Measurements from ENCODE around the gene BTG4.

BTG4 gene

DNA sequence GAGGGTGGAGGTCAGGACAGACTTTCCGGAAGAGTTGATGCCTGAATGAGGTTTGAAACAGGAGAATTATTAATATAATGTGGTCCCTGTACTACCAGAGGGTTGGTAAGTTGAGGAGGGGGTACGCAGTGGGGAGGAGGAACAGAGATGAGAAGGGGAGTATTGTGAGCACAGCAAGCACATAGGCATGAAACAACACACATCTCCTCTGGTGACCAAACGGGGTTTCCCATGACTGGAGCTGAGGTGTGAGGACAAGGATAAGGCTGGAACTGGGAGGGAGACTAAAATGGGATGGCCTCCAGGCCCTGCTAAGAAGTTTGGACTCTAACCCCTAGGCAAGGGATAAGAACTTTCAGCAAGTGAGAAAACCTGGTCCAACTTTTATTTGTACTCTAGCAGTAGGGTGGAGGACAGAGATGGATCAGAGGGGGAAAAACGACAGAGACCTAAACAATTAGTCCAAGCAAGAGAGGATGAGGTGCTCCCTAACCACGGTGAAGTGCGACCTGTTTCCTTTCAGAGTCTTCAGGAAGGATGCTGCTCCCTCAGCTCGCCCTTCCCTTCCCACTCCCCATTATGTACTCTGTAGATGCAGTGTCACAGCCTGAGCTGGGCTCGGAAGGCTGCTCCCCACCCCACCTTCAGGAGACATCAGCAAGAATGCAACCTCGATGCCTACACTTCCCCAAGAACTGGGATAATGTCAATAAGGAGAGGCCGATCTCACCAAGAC is 59.2 kb downstream of the BTG4 start:
- DNase-seq, result no peak

DNA sequence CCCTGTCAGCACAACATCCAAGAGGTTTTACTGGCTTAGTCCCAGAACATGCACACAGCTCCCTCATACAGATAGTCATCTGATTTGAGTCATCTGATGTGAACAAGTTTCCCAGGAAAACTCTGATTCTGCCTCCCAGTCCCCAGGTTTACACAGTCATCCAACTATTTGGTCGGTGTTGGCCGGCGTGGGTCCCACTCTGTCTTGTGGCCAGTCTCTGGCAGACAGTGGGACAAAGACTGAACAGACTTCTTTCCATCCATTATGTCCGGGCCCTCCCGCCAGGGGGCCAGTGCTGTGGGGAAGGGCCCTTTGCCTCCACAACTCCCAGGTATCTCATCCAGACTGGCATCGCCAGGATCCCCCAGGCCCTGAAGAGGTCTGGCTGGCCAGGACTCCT is 60.0 kb downstream of the BTG4 start:
- no peak for DNase-seq

DNA sequence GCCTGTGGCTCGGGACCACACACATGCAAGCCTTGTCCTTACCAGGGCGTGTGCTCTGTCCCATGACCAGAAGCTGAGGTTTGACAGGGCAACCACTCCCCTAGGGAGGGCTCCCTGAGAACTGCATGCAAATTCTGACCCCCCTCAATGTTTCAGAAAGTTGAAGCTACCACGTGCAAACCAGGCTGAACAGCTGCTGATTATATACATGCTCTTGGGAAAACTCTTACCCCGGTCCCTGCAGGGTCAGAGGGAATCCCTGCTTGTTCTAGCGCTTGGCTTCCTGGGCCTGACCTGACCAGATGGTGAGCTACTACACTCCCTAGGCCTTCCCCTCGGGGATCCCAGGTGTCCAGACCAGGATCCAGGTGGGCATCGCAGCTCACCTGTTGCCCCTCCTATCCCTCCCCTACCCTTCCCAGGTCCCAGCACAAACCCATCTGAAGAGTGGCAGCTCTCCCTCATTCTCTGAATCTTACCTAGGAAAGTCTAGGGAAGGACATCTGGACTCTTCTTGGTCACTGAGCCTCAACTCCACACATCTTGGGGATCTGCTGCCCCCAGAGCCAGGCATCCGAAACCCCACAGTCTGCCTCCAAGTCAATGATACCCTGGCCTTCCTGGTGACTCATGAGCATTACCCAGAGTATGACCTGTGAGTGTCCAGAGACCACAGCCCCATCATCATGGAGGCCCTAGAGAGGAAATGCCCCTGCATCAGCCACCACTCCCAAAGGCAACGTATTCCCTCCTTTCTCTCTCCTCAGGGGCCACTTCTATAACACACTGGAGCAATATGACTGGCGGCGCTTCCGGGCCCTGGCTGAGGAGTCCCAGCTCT is 61.5 kb downstream of the BTG4 start:
- no peak for DNase-seq

DNA sequence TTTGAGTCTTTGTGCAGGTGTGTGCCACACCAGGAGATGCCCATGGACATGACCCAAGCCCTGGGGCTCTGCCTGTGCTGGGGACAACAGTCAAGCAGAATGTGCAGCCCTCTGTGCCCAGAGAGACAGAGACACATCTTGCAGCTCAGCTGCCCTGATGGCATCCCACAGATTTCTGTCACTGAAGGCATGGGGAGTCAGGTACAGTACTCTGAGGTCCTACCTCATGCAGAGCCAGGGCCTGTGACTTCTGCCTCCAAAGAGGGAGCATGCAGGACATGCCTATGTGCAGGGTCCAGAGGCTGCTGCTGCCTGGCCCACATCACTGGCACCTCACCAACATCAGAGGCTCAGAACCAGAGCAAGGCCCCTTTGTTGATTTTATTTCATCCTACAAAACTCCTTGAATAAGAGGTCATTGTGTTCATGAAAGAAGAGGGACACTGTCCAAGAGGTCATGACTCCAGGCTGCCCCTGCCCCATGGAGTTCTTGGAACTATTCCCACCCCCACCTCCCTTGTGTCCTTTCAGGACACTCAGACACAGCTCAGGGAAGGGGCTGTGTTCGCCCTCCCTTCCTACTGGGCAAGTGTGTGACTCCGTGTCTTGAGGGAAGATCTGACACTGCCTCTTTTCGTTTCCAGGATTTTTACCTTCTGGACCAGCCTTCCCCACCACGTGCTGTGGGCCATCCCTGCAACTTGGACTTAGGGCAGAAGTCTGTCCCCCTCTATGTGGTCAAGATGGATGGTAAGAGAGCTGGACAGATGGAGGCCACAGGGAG is 62.3 kb downstream of the BTG4 start:
- DNase-seq, result no peak

DNA sequence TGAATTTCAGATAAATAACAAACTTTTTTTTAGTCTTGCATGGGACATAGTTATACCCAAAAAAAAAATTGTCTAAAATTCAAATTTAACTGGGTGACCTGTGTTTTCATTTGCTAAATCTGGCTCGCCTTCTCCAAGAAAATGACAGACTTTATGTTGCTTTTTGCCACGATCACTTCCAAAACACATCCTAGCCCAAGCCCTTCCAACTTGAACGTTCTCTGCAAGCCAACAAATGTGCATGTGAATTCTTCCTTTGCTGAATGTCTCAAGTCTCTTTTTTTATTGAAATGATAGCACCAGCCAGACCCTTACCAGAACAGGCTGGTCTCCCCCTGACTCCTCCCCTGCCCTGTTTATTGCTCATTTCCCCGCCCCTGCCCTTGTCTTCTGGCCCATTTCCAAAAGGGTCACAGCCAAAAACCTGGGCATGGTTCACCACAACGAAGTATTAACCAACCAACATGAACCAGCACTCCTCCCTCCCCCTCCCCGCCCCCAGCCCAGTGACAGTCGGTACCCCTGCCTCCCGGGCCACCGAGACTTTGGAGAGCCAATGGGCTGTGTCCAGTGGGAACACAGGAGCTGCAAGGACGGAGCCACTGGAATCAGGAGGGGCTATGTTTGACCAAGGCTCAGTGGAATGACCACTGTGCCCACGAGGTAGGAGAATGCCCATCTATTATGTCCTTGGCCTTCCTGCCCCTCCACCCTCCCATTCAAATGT is 63.2 kb downstream of the BTG4 start:
- no peak for DNase-seq

DNA sequence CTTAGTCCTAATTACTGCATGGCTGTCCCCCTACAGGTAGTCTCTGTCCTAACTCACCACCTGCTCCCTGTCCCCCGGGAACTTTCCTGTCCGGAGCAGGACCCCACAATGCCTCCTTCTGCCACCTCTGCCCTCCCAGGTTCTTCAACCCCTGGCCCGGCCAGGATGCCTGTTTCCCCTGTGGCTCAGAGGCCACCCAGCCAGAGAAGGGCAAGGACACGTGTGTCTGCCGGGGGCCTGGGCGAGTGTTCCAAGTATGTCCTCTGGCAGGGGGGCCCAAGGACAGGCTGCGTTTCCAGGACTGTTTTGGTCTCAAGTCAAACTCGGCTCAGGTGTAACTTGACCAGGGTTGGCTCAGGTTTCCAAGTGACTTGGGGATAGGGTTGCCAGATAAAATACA is 63.8 kb downstream of the BTG4 start:
- no peak for DNase-seq

DNA sequence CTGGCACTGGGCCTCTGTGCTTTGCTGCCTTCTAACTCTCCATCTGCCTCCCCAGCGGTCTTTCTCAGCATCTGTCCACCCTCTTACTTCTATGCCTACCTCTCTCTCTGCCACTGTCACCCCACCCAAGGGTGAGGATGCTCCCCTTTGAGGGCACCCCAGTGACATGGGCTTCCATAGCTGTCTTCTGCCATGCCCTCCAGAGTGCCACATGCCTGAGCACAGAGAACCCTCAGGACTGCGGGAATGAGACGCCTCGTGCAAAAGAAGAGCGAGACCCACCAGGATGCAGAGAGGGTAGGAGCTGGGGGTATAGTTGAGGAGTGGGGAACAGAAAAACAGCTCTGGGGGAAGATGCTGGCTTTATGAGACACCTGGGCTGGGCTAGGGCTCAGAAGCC is 64.3 kb downstream of the BTG4 start:
- DNase-seq, result no peak

DNA sequence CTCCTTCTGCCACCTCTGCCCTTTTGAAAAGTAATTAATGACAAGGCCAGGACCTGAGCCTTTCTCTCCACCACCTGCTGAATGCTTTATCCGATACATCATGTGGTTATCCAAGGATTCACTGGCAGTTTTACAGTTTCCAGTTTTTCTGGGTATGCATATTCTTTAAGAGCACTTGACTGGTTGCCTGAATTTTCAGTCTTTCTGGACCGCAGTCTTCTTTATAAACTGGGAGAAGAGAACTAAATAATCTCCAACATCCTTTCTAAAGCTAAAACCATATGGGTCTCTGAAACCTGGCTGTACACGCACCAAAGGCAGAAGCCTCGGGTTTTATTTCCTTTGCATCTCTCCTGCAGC is 65.1 kb downstream of the BTG4 start:
- DNase-seq, result no peak

DNA sequence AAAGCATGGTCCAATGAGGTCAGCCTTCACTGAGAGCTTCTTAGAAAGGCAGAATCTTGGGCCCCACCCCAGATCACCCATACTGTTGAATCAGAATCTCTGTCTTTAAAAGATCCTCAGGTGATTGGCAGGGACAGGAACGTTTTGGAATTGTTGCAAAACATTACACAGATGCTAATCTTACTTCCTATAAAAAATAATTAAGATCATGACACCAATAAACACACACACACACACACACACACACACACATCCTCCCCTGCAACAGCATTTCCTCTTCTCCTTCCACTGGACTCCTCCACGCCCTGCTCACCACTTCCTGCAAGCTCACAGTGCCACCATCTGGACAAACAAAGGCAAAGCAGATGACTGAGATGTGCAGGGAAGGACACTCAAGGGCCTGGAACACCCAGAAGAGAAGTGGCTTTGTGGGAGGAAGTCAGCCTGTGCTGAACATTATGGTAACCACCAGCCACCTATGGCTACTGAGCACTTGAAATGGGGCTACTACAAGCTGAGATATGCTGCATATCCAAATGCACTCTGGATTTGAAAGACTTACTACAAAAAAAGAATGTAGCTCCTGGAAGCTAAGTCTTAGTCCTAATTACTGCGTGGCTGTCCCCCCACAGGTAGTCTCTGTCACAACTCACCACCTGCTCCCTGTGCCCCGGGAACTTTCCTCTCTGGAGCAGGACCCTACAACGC is 65.6 kb downstream of the BTG4 start:
- DNase-seq, result peak; percentile 92 to 96 (median 94)

DNA sequence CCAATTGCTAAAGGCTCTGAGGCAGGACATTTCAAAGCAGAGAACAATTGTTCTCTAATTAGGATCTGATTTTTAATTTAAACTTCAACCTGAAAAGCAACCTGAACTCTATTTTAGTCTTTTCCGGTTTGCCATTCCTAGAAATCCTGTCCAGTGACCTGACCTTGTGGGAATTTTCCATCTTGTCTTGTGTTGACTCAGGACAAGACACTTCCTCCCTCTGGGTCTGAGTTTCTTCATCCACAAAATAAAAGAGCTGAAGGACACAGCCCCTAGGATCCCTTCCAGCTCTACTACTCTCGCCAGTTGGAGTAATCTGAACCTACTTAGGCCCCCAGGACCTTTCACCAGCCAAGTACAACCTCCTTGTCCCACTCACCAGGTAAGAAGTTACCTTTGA is 66.6 kb downstream of the BTG4 start:
- DNase-seq, result no peak
